Activated T-cell treated with anti-CD3 and anti-CD28 coated beads for 48 hours (primary cell): ENCODE data around the gene TRAK1.
"Not testable (repeated sequence)": the region's sequence is repeated elsewhere in the genome, so short reads cannot be mapped to it uniquely, and the experiment has no call there.

Source experiments
- DNase-seq: peaks from one replicate; pipeline ENCODE4 v3.0.0-alpha.2; 2020; ENCODE audit warnings: low read depth

Gene TRAK1

GRCh38 chr3:42098171-42098570 is 7.0 kb downstream of the TRAK1 start:
- no peak for DNase-seq

- DNase-seq = no peak
Observed at GRCh38 chr3:42099020-42099765, 8.0 kb downstream of the TRAK1 start.

- DNase-seq = no peak
Observed at GRCh38 chr3:42101048-42101447, 9.9 kb downstream of the TRAK1 start.

GRCh38 chr3:42101481-42101880 is 10.3 kb downstream of the TRAK1 start:
- DNase-seq = no peak

- DNase-seq = no peak
Observed at GRCh38 chr3:42102571-42102970, 11.4 kb downstream of the TRAK1 start.

GRCh38 chr3:42103921-42104665 is 12.9 kb downstream of the TRAK1 start:
- DNase-seq = not testable (repeated sequence)

GRCh38 chr3:42105994-42106393 is 14.8 kb downstream of the TRAK1 start:
- not testable (repeated sequence) for DNase-seq

- no peak for DNase-seq
Observed at GRCh38 chr3:42106646-42107045, 15.5 kb downstream of the TRAK1 start.

- DNase-seq = no peak
Observed at GRCh38 chr3:42110631-42111030, 19.5 kb downstream of the TRAK1 start.

- no peak for DNase-seq
Observed at GRCh38 chr3:42114130-42114725, 23.1 kb downstream of the TRAK1 start.

- no peak for DNase-seq
Observed at GRCh38 chr3:42115215-42115614, 24.1 kb downstream of the TRAK1 start.

- no peak for DNase-seq
Observed at GRCh38 chr3:42115946-42116345, 24.8 kb downstream of the TRAK1 start.

GRCh38 chr3:42116466-42116865 is 25.3 kb downstream of the TRAK1 start:
- no peak for DNase-seq

- no peak for DNase-seq
Observed at GRCh38 chr3:42117175-42118008, 26.2 kb downstream of the TRAK1 start.

- no peak for DNase-seq
Observed at GRCh38 chr3:42118762-42119361, 27.7 kb downstream of the TRAK1 start.

- DNase-seq = no peak
Observed at GRCh38 chr3:42119561-42120355, 28.6 kb downstream of the TRAK1 start.

GRCh38 chr3:42120866-42121265 is 29.7 kb downstream of the TRAK1 start:
- no peak for DNase-seq

GRCh38 chr3:42122261-42123011 is 31.3 kb downstream of the TRAK1 start:
- no peak for DNase-seq

GRCh38 chr3:42123012-42123581 is 31.9 kb downstream of the TRAK1 start:
- no peak for DNase-seq
